Pancreas (tissue), 10 donors: ENCODE measurements around the gene ELMO2. TPM values are rescaled to one million over a fixed set of nuclear protein-coding genes. Genes with fewer than 3 reads are reported as not detected.

Experiments used
- ATAC-seq, 4 donors: fragments of 200-7000 bp; cut with Tn5 transposase; one replicate each; pipeline versions ENCODE4 v1.8.0 to v1.9.1; 2020; ENCODE audit warnings: mild to moderate bottlenecking in 4 of 4, moderate library complexity in 4 of 4
- DNase-seq, 6 donors: peaks; one replicate each; pipeline ENCODE4 v3.0.0-alpha.2; 2020
- FAIRE-seq: peaks from 2 replicates; lab custom pipeline; 2012; peaks lifted over from hg19 to GRCh38; lab: Jason Lieb, UNC
- H3K27ac ChIP-seq, 4 donors: fragments of 200-600 bp; sonication (generic); 1 replicate in 3 of 4; 2 replicates in 1 of 4; pipeline versions ENCODE4 v1.5.0 to v1.8.0; 2020
- H3K27me3 ChIP-seq, 4 donors: fragments of 200-600 bp; one replicate each; pipeline ENCODE4 v1.8.0; 2021
- H3K36me3 ChIP-seq, 3 donors: fragments of 200-600 bp; sonication (generic) in 1 of 3; one replicate each; pipeline versions ENCODE4 v1.5.0 to v1.8.0; 2020 to 2021
- H3K4me1 ChIP-seq, 3 donors: fragments of 200-600 bp; one replicate each; pipeline ENCODE4 v1.8.0; 2021
- H3K4me3 ChIP-seq, 4 donors: fragments of 200-600 bp; sonication (generic) in 2 of 4; one replicate each; pipeline versions ENCODE4 v1.5.0 to v1.8.0; 2020 to 2021
- H3K9me3 ChIP-seq, 4 donors: fragments of 200-600 bp; one replicate each; pipeline ENCODE4 v1.8.0; 2021
- CTCF ChIP-seq, 4 donors: fragments of 200-600 bp; sonication (generic) in 3 of 4; IDR thresholded peaks; one replicate each; pipeline versions ENCODE4 v1.5.0 to v1.8.0; 2021; ENCODE audit warnings: antibody characterized with exemption in 4 of 4
- WGBS, 2 donors: extraction: QIAGEN DNeasy Blood & Tissue Kit; methylation state at CpG; one replicate each; pipeline ENCODE4 v1.1.7; 2013; 5-methylcytosine and 5-hydroxymethylcytosine counted together
- intact Hi-C, 3 donors: fragments of 100-400 bp; cut with DNase I; formaldehyde crosslinking; loops; one replicate each; pipeline versions ENCODE4 v1.11.1 to v1.14.2; 2022
- polyA plus RNA-seq, 2 donors: library from polyadenylated mRNA; stranded (reverse); fragments of 200-250 nt; gene quantifications; one replicate each; pipeline ENCODE4 v1.2.3, GENCODE V29; 2013
- total RNA-seq, 6 donors: library from RNA; stranded (reverse); fragmentation: NEBNext Ultra II Directional in 4 of 6; extraction: Animal tissue kit (Norgen Biotek cat#: 25700) in 4 of 6; gene quantifications; one replicate each; pipeline versions ENCODE4 v1.2.1 to v1.2.4, GENCODE V29; 2021 to 2023
- donor health status: healthy with polysubstance abuse.
- donor health status: DM: no; HTN: no; CAD: no; lungs with moderate emphysema.
- donor health status: DM: no; HTN: no; CAD: no.
- donor health status: control.
- donor health status: control.
- donor health status: Bipolar disorder and iron deficiency.
- donor health status: DM: yes; HTN: yes; CAD: no.
- donor health status: DM: no; HTN: no; CAD: no.
- donor health status: DM: no; HTN: no; CAD: no.
- donor health status: DM: yes; HTN: yes; CAD: no.

The ELMO2 gene
- total and polyA plus RNA-seq, 8 donors, result 16.7 to 32.6 (median 27.7) TPM

DNA sequence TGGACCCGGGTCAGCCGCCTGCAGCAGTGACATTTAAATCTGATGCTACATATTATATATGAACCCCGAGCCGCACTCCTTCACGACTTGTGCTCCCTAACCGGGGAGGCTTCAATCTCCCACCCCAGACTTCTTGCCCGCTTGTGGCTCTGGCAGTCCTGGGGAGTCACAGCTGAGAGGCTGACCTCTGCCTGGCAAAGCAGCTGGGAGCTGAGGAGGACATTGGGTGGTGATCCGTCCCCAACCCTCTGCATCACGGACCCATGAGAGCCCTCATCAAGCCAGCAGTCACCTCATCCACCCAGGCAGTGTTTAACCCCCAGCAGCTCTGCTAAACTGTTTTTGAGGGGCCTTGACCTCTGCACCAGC, 64.4 kb downstream of the ELMO2 start:
- Histone ChIP-seq H3K27ac (no peak overlapping the region), H3K36me3 (no peaks in the 10 kb centered on the region), H3K4me3 (no peak overlapping the region), H3K4me1 (peaks cover 0 to 5% (median 0%) of the 10 kb centered on the region in 3 donors), H3K9me3 (no peaks in the 10 kb centered on the region), H3K27me3 (no peaks in the 10 kb centered on the region)
- intact Hi-C loops, result loop anchor here in 2 of 3 donors (5.0 to 10.0 kb wide), 2 partner anchors 207 to 325 kb away; no protein-coding TSS in a partner anchor
- no peak for TF ChIP-seq CTCF (IDR thresholded peaks at IDR 0.05)
- DNase-seq (no peak), ATAC-seq (no peak), FAIRE-seq (no peak)
- 46 to 54% methylated on average over 9 of the region's 9 CpGs for WGBS, 2 donors

GRCh38 chr20:46341074-46342009, 65.1 kb downstream of the ELMO2 start:
- no peak overlapping the region for H3K27ac ChIP-seq
- no peak for TF ChIP-seq CTCF (IDR thresholded peaks at IDR 0.05)
- FAIRE-seq (no peak), DNase-seq (no peak), ATAC-seq (no peak)
- no peaks in the 10 kb centered on the region for H3K36me3 ChIP-seq
- peaks cover 0 to 5% (median 0%) of the 10 kb centered on the region in 3 donors for H3K4me1 ChIP-seq
- no peaks in the 10 kb centered on the region for H3K9me3 ChIP-seq
- no peaks in the 10 kb centered on the region for H3K27me3 ChIP-seq
- no peak overlapping the region for H3K4me3 ChIP-seq
- 46 to 63% methylated on average over 24 of the region's 24 CpGs for WGBS, 2 donors
- intact Hi-C loops, result loop anchor here in 2 of 3 donors (5.0 to 10.0 kb wide), 2 partner anchors 207 to 324 kb away; no protein-coding TSS in a partner anchor

DNA sequence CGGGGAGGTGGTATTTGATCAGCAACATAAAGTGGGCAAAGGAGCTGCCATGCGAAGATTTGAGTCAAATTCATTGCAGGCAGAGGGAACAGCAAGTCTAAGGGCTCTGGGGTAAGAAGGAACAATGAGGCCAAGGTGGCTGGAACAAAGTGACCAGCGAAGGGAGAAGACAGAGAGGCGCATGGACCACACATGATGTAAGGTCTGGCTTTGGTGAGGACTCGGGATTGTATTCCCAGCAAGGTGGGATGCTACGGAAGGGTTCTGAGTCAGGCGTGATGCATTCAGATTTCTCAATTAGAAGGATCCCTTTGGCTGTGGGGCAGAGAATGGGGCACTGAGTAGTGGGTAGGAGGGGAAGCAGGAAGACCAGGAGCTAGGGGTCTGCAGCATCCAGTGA, 67.4 kb downstream of the ELMO2 start:
- intact Hi-C loops, result no loop called here
- Histone ChIP-seq H3K4me1 (peaks cover 0 to 5% (median 0%) of the 10 kb centered on the region in 3 donors), H3K4me3 (no peak overlapping the region), H3K36me3 (no peaks in the 10 kb centered on the region), H3K27me3 (no peaks in the 10 kb centered on the region), H3K27ac (no peak overlapping the region), H3K9me3 (no peaks in the 10 kb centered on the region)
- FAIRE-seq (no peak), ATAC-seq (no peak), DNase-seq (no peak)
- no peak for TF ChIP-seq CTCF (IDR thresholded peaks at IDR 0.05)
- WGBS, 2 donors, result 80 to 85% methylated on average over 7 of the region's 7 CpGs

DNA sequence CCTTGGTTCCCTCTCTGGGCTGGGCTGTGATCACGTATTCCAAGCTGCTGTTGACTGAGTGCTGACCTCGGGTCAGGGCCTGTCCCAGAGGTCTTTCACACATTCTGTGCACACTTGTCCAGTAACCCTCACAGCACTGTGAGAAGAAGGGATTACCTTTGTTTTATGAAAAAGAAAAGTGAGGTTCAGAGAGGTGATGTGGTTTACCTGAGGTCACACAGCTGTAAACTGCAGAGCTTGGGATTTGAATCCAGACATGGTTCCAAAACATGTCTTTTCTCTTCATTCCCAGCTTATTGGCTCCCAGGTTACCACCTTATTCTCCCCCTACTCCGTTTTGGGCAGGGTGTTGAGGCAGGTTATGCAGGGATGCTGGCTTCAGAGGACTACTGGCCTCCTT, 69.7 kb downstream of the ELMO2 start:
- H3K27ac ChIP-seq, result no peak overlapping the region
- no peaks in the 10 kb centered on the region for H3K27me3 ChIP-seq
- no peaks in the 10 kb centered on the region for H3K36me3 ChIP-seq
- H3K9me3 ChIP-seq, result no peaks in the 10 kb centered on the region
- WGBS, 2 donors, result 46 to 55% methylated on average over 3 of the region's 3 CpGs
- ATAC-seq (no peak), FAIRE-seq (no peak), DNase-seq (no peak)
- TF ChIP-seq CTCF (IDR thresholded peaks at IDR 0.05), result no peak
- intact Hi-C loops, result no loop called here
- no peak overlapping the region for H3K4me3 ChIP-seq
- peaks cover 0 to 4% (median 0%) of the 10 kb centered on the region in 3 donors for H3K4me1 ChIP-seq
